ENCODE results near the gene PPM1K.

Gene PPM1K

GRCh38 chr4:88217169-88217568 is 67.2 kb downstream of the PPM1K start:
- no peak for DNase-seq (ENCODE audit: low spot score)

- DNase-seq (ENCODE audit: low spot score) = no peak
Measured at GRCh38 chr4:88216395-88216794, 68.0 kb downstream of the PPM1K start.

GRCh38 chr4:88215351-88215750 is 69.0 kb downstream of the PPM1K start:
- no peak for DNase-seq (ENCODE audit: low spot score)

GRCh38 chr4:88212253-88212561 is 72.2 kb downstream of the PPM1K start:
- no peak for DNase-seq (ENCODE audit: low spot score)

GRCh38 chr4:88211473-88212252 is 72.7 kb downstream of the PPM1K start:
- DNase-seq (ENCODE audit: low spot score) = peak; percentile 68

GRCh38 chr4:88208156-88208555 is 76.2 kb downstream of the PPM1K start:
- DNase-seq (ENCODE audit: low spot score) = no peak
